ENCODE measurements around the gene SLC16A7. TPM values are rescaled to one million over a fixed set of nuclear protein-coding genes. Genes with fewer than 3 reads are reported as not detected.
"Not testable (repeated sequence)": the region's sequence is repeated elsewhere in the genome, so short reads cannot be mapped to it uniquely, and the experiment has no call there.

The SLC16A7 gene
- total RNA-seq, 1 donor = 53.2 TPM

DNA sequence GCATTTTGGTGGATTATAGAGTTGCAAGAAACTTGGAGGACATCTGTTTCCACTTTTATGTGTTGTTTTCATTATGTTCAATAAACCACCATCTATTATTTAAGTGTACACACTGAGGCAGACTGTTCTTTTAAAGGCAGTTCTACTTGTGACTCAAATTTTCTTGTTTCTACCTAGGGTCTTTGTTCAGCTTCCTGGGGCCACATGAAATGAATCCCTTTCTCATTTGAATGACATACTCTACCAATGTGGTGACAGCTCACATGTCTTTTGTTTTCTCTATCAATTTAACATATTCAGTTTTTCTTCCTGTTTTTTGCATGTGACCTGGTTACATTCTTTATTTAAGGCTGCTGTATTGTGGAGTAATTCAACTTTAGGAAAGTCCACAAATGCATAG is 7.9 kb downstream of the SLC16A7 start:
- H3K4me1 ChIP-seq (ENCODE audit: insufficient read depth, low read length) = no peaks in the 10 kb centered on the region
- no peaks in the 10 kb centered on the region for H3K36me3 ChIP-seq (ENCODE audit: insufficient read depth, low read length)
- no peak overlapping the region for H3K4me3 ChIP-seq (ENCODE audit: insufficient read depth, low read length)
- no peak overlapping the region for H3K27ac ChIP-seq (ENCODE audit: low read depth, low read length)
- H4K20me1 ChIP-seq (ENCODE audit: insufficient read depth, low read length) = no peaks in the 10 kb centered on the region
- no peak overlapping the region for H2AFZ ChIP-seq (ENCODE audit: low read length)
- peaks cover 3% of the 10 kb centered on the region for H3K79me2 ChIP-seq (ENCODE audit: insufficient read depth, low read length)
- no peak for DNase-seq (ENCODE audit: insufficient read length, low spot score, missing footprints)
- H3K27me3 ChIP-seq (ENCODE audit: insufficient read depth, low read length) = no peaks in the 10 kb centered on the region
- H3K9me3 ChIP-seq (ENCODE audit: low read depth, low read length) = no peaks in the 10 kb centered on the region
- no peak for TF ChIP-seq CTCF (IDR thresholded peaks at IDR 0.05; ENCODE audit: extremely low read depth, low read depth, low read length)
- no peak overlapping the region for H3K4me2 ChIP-seq (ENCODE audit: insufficient read depth, low read length)

GRCh38 chr12:59612823-59613434 is 17.1 kb downstream of the SLC16A7 start:
- H3K27ac ChIP-seq (ENCODE audit: low read depth, low read length); H3K4me3 ChIP-seq (ENCODE audit: insufficient read depth, low read length); H3K4me1 ChIP-seq (ENCODE audit: insufficient read depth, low read length); H3K4me2 ChIP-seq (ENCODE audit: insufficient read depth, low read length); H3K9me3 ChIP-seq (ENCODE audit: low read depth, low read length); DNase-seq (ENCODE audit: insufficient read length, low spot score, missing footprints); H3K27me3 ChIP-seq (ENCODE audit: insufficient read depth, low read length); H3K79me2 ChIP-seq (ENCODE audit: insufficient read depth, low read length); H2AFZ ChIP-seq (ENCODE audit: low read length); H3K36me3 ChIP-seq (ENCODE audit: insufficient read depth, low read length); H4K20me1 ChIP-seq (ENCODE audit: insufficient read depth, low read length): not testable (repeated sequence)

DNA sequence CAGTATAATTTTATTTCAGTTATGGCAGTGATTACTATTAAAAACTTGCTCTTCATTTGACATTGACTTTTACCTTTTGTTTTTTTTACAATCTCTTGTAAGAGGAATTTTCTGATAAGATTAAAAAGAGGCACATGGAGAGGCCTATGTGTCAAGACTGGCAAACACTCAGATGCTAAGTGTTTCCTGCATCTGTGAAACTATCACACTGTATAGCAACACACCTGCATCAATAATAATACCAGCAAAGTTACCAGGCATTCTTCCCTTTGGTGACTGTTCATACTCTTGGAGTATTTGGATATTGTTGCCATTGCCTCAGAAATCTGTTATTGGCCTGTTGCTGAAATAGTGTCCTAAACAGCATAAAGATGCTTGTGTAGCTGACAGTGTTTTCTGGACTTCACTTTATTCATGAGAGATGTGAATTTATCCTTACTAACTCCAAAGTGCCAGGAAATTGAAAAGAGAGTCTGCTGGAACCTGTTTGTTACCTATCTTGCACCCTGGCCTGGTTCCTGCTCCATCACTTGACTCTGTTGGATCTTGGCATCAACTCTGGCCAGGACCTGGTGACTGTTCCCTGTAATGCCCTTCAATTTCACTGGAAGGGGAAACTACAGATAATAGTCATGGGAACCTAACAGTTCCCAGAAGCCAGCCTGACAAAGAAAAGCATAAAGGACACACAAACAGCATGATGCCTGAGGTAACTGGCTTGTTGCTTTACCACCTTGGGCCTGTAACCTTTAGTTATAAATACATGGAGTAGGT is 19.8 kb downstream of the SLC16A7 start:
- Histone ChIP-seq H3K27me3 (ENCODE audit: insufficient read depth, low read length) (no peaks in the 10 kb centered on the region), H3K4me1 (ENCODE audit: insufficient read depth, low read length) (peaks cover 2% of the 10 kb centered on the region), H4K20me1 (ENCODE audit: insufficient read depth, low read length) (no peaks in the 10 kb centered on the region), H3K4me2 (ENCODE audit: insufficient read depth, low read length) (no peak overlapping the region), H2AFZ (ENCODE audit: low read length) (no peak overlapping the region), H3K27ac (ENCODE audit: low read depth, low read length) (no peak overlapping the region), H3K79me2 (ENCODE audit: insufficient read depth, low read length) (no peaks in the 10 kb centered on the region), H3K9me3 (ENCODE audit: low read depth, low read length) (peaks cover 3% of the 10 kb centered on the region), H3K4me3 (ENCODE audit: insufficient read depth, low read length) (no peak overlapping the region), H3K36me3 (ENCODE audit: insufficient read depth, low read length) (no peaks in the 10 kb centered on the region)
- no peak for DNase-seq (ENCODE audit: insufficient read length, low spot score, missing footprints)
- no peak for TF ChIP-seq CTCF (IDR thresholded peaks at IDR 0.05; ENCODE audit: extremely low read depth, low read depth, low read length)

GRCh38 chr12:59619461-59620240 is 23.8 kb downstream of the SLC16A7 start:
- Histone ChIP-seq H3K79me2 (ENCODE audit: insufficient read depth, low read length) (no peaks in the 10 kb centered on the region), H3K4me3 (ENCODE audit: insufficient read depth, low read length) (no peak overlapping the region), H3K4me2 (ENCODE audit: insufficient read depth, low read length) (no peak overlapping the region), H2AFZ (ENCODE audit: low read length) (no peak overlapping the region), H3K36me3 (ENCODE audit: insufficient read depth, low read length) (no peaks in the 10 kb centered on the region), H3K4me1 (ENCODE audit: insufficient read depth, low read length) (peaks cover 2% of the 10 kb centered on the region), H4K20me1 (ENCODE audit: insufficient read depth, low read length) (no peaks in the 10 kb centered on the region), H3K9me3 (ENCODE audit: low read depth, low read length) (no peaks in the 10 kb centered on the region), H3K27me3 (ENCODE audit: insufficient read depth, low read length) (no peaks in the 10 kb centered on the region), H3K27ac (ENCODE audit: low read depth, low read length) (no peak overlapping the region)
- DNase-seq (ENCODE audit: insufficient read length, low spot score, missing footprints) = no peak
- TF ChIP-seq CTCF (IDR thresholded peaks at IDR 0.05; ENCODE audit: extremely low read depth, low read depth, low read length) = no peak
